ENCODE data around the gene CCDC201. TPM values are rescaled to one million over a fixed set of nuclear protein-coding genes. Genes with fewer than 3 reads are reported as not detected.

Gene CCDC201
- total RNA-seq, 1 experiment from 2014 or later: not detected

GRCh38 chr7:45912972-45913371, 40.1 kb upstream of the CCDC201 start:
- Histone ChIP-seq H3K4me1 (ENCODE audit: insufficient read depth, low read length) (no peaks in the 10 kb centered on the region), H3T11ph (ENCODE audit: low read length) (no peak overlapping the region), H3K27ac (ENCODE audit: insufficient read length, low read depth, low read length) (no peak overlapping the region), H3K14ac (ENCODE audit: insufficient read depth, low read length) (no peak overlapping the region), H3K56ac (ENCODE audit: insufficient read length, low read depth, low read length) (no peak overlapping the region), H3K4me2 (ENCODE audit: insufficient read depth, insufficient read length, low read length) (no peak overlapping the region), H3K9ac (ENCODE audit: extremely low read depth, insufficient read length, low read length) (no peak overlapping the region), H3K79me1 (ENCODE audit: insufficient read depth, low read depth, low read length, poor library complexity, severe bottlenecking) (no peaks in the 10 kb centered on the region), H3K4ac (ENCODE audit: low read depth, low read length) (no peak overlapping the region), H3K23me2 (ENCODE audit: insufficient read length, low read depth, low read length, poor library complexity, severe bottlenecking) (no peaks in the 10 kb centered on the region), H4K8ac (replicated peaks; ENCODE audit: insufficient read length, low read depth, low read length) (no peak overlapping the region), H3K9me3 (ENCODE audit: control insufficient read depth, low read depth, low read length) (no peaks in the 10 kb centered on the region), H2AK5ac (ENCODE audit: insufficient read length, low read length) (no peak overlapping the region), H2BK20ac (ENCODE audit: low read depth, low read length, poor library complexity, severe bottlenecking) (no peak overlapping the region), H2AFZ (ENCODE audit: low read length) (no peak overlapping the region), H3K79me2 (ENCODE audit: insufficient read depth, low read length) (no peaks in the 10 kb centered on the region), H3K23ac (ENCODE audit: insufficient read length, low read depth, low read length) (no peak overlapping the region), H4K20me1 (ENCODE audit: control insufficient read depth, insufficient read depth, insufficient read length) (no peaks in the 10 kb centered on the region), H4K5ac (ENCODE audit: insufficient read length, low read depth, low read length) (no peak overlapping the region), H4K91ac (ENCODE audit: insufficient read length, low read depth, low read length) (no peak overlapping the region), H3K27me3 (ENCODE audit: insufficient read depth, low read length) (peaks cover 3% of the 10 kb centered on the region; the same call in 1 of the 2 replicates), H3K18ac (ENCODE audit: insufficient read length, low read depth, low read length) (no peak overlapping the region), H2BK15ac (ENCODE audit: low read depth, low read length) (no peak overlapping the region), H2BK12ac (ENCODE audit: insufficient read length, low read depth, low read length) (no peak overlapping the region), H2BK120ac (ENCODE audit: low read depth, low read length, poor library complexity, severe bottlenecking) (no peak overlapping the region), H2BK5ac (ENCODE audit: insufficient read length, low read length) (no peak overlapping the region)
- no peak for TF ChIP-seq CTCF (conservative IDR thresholded peaks at IDR 0.05)
- peaks cover 0 to 1% of the 10 kb centered on the region in 2 experiments; a peak in 2 of 4 replicates for H3K4me1 Mint-ChIP-seq
- H3K36me3 Mint-ChIP-seq (ENCODE audit: insufficient read depth in 1 of 3, low read depth in 3 of 3): peaks cover 0 to 18% (median 2%) of the 10 kb centered on the region in 3 experiments; a peak in 2 of 7 replicates
- peaks cover 34% of the 10 kb centered on the region for H3K27me3 Mint-ChIP-seq (ENCODE audit: low read depth)
- peaks cover 0 to 2% of the 10 kb centered on the region in 2 experiments; a peak in 2 of 5 replicates for H3K9me3 Mint-ChIP-seq
- no CpG with 5 or more reads among the region's 7 CpGs for WGBS (ENCODE audit: extremely low coverage, insufficient read length, low lambda C conversion rate)
- no peak overlapping the region for H3K4me3 Mint-ChIP-seq
- no peak overlapping the region for H3K27ac Mint-ChIP-seq
- DNase-seq: no peak

All from H9 (cell line).